ENCODE measurements around the gene YIF1B. TPM values are rescaled to one million over a fixed set of nuclear protein-coding genes. Genes with fewer than 3 reads are reported as not detected.

YIF1B gene
- total RNA-seq, 3 donors from 2014 or later: 48.0 to 60.1 (median 50.4) TPM

- H3K36me3 Mint-ChIP-seq (ENCODE audit: insufficient read depth): peaks cover 3% of the 10 kb centered on the region
- ATAC-seq (peak; percentile 11), DNase-seq (peak; percentile 46)
- H3K9me3 Mint-ChIP-seq: no peaks in the 10 kb centered on the region
- peaks cover 48% of the 10 kb centered on the region for H3K4me1 Mint-ChIP-seq (ENCODE audit: low read depth)
- no peaks in the 10 kb centered on the region for H3K27me3 Mint-ChIP-seq (ENCODE audit: low read depth)
- H3K4me3 Mint-ChIP-seq: peak within 1 kb of the TSS; percentile 83
Observed at GRCh38 chr19:38319421-38320258, 3.9 kb upstream of the YIF1B start, which contains the start of gene KCNK6. TSS of gene KCNK6 (plus strand) at chr19:38319845. CDS start at chr19:38319951, 106 bp downstream.

- peak overlapping the region; percentile 83 for H3K4me3 Mint-ChIP-seq
- no peaks in the 10 kb centered on the region for H3K27me3 Mint-ChIP-seq (ENCODE audit: low read depth)
- ATAC-seq (no peak), DNase-seq (no peak)
- peaks cover 3% of the 10 kb centered on the region for H3K36me3 Mint-ChIP-seq (ENCODE audit: insufficient read depth)
- H3K9me3 Mint-ChIP-seq: no peaks in the 10 kb centered on the region
- H3K4me1 Mint-ChIP-seq (ENCODE audit: low read depth): peaks cover 51% of the 10 kb centered on the region
Observed at GRCh38 chr19:38318660-38319059, 2.9 kb upstream of the YIF1B start.

- H3K27me3 Mint-ChIP-seq (ENCODE audit: low read depth): no peaks in the 10 kb centered on the region
- DNase-seq (no peak), ATAC-seq (no peak)
- H3K36me3 Mint-ChIP-seq (ENCODE audit: insufficient read depth): peaks cover 1% of the 10 kb centered on the region
- no peaks in the 10 kb centered on the region for H3K9me3 Mint-ChIP-seq
- peaks cover 48% of the 10 kb centered on the region for H3K4me1 Mint-ChIP-seq (ENCODE audit: low read depth)
- H3K4me3 Mint-ChIP-seq: peak overlapping the region; percentile 83
Observed at GRCh38 chr19:38317104-38317612, 1.4 kb upstream of the YIF1B start.

GRCh38 chr19:38316477-38317067, 825 bp upstream of the YIF1B start:
- Mint-ChIP-seq H3K27me3 (ENCODE audit: low read depth) (no peaks in the 10 kb centered on the region), H3K36me3 (ENCODE audit: insufficient read depth) (no peaks in the 10 kb centered on the region), H3K4me3 (peak overlapping the region; percentile 83), H3K9me3 (no peaks in the 10 kb centered on the region), H3K4me1 (ENCODE audit: low read depth) (peaks cover 42% of the 10 kb centered on the region)
- ATAC-seq (no peak), DNase-seq (no peak)

- H3K4me1 Mint-ChIP-seq (ENCODE audit: low read depth): peaks cover 7% of the 10 kb centered on the region
- ATAC-seq (no peak), DNase-seq (no peak)
- H3K4me3 Mint-ChIP-seq: no peak overlapping the region
- H3K27me3 Mint-ChIP-seq (ENCODE audit: low read depth): no peaks in the 10 kb centered on the region
- peaks cover 13% of the 10 kb centered on the region for H3K36me3 Mint-ChIP-seq (ENCODE audit: insufficient read depth)
- H3K9me3 Mint-ChIP-seq: no peaks in the 10 kb centered on the region
Observed at GRCh38 chr19:38310986-38311385, 4.8 kb downstream of the YIF1B start.

- peaks cover 13% of the 10 kb centered on the region for H3K36me3 Mint-ChIP-seq (ENCODE audit: insufficient read depth)
- H3K27me3 Mint-ChIP-seq (ENCODE audit: low read depth): no peaks in the 10 kb centered on the region
- H3K4me3 Mint-ChIP-seq: no peak overlapping the region
- ATAC-seq (no peak), DNase-seq (no peak)
- peaks cover 6% of the 10 kb centered on the region for H3K4me1 Mint-ChIP-seq (ENCODE audit: low read depth)
- no peaks in the 10 kb centered on the region for H3K9me3 Mint-ChIP-seq
Observed at GRCh38 chr19:38310279-38310670, 5.5 kb downstream of the YIF1B start.

- H3K4me3 Mint-ChIP-seq: no peak overlapping the region
- H3K4me1 Mint-ChIP-seq (ENCODE audit: low read depth): peaks cover 5% of the 10 kb centered on the region
- DNase-seq (no peak), ATAC-seq (no peak)
- no peaks in the 10 kb centered on the region for H3K9me3 Mint-ChIP-seq
- H3K27me3 Mint-ChIP-seq (ENCODE audit: low read depth): no peaks in the 10 kb centered on the region
- peaks cover 13% of the 10 kb centered on the region for H3K36me3 Mint-ChIP-seq (ENCODE audit: insufficient read depth)
Observed at GRCh38 chr19:38309615-38310278, 6.0 kb downstream of the YIF1B start.

GRCh38 chr19:38308926-38309614, 6.7 kb downstream of the YIF1B start:
- DNase-seq: no peak
- peaks cover 13% of the 10 kb centered on the region for H3K36me3 Mint-ChIP-seq (ENCODE audit: insufficient read depth)
- peaks cover 5% of the 10 kb centered on the region for H3K4me1 Mint-ChIP-seq (ENCODE audit: low read depth)
- H3K9me3 Mint-ChIP-seq: no peaks in the 10 kb centered on the region
- no peak overlapping the region for H3K4me3 Mint-ChIP-seq
- no peak for ATAC-seq
- H3K27me3 Mint-ChIP-seq (ENCODE audit: low read depth): no peaks in the 10 kb centered on the region

- Mint-ChIP-seq H3K4me1 (ENCODE audit: low read depth) (no peaks in the 10 kb centered on the region), H3K36me3 (ENCODE audit: insufficient read depth) (peaks cover 13% of the 10 kb centered on the region), H3K9me3 (no peaks in the 10 kb centered on the region), H3K4me3 (no peak overlapping the region), H3K27me3 (ENCODE audit: low read depth) (no peaks in the 10 kb centered on the region)
- DNase-seq (no peak), ATAC-seq (no peak)
Observed at GRCh38 chr19:38308006-38308766, 7.6 kb downstream of the YIF1B start.

- DNase-seq (no peak), ATAC-seq (no peak)
- Mint-ChIP-seq H3K9me3 (no peaks in the 10 kb centered on the region), H3K4me1 (ENCODE audit: low read depth) (no peaks in the 10 kb centered on the region), H3K27me3 (ENCODE audit: low read depth) (no peaks in the 10 kb centered on the region), H3K36me3 (ENCODE audit: insufficient read depth) (peaks cover 13% of the 10 kb centered on the region), H3K4me3 (no peak overlapping the region)
Observed at GRCh38 chr19:38307597-38307996, 8.2 kb downstream of the YIF1B start.

- no peak overlapping the region for H3K4me3 Mint-ChIP-seq
- H3K4me1 Mint-ChIP-seq (ENCODE audit: low read depth): no peaks in the 10 kb centered on the region
- no peak for ATAC-seq
- H3K36me3 Mint-ChIP-seq (ENCODE audit: insufficient read depth): peaks cover 13% of the 10 kb centered on the region
- H3K27me3 Mint-ChIP-seq (ENCODE audit: low read depth): no peaks in the 10 kb centered on the region
- no peaks in the 10 kb centered on the region for H3K9me3 Mint-ChIP-seq
- no peak for DNase-seq
Observed at GRCh38 chr19:38307076-38307475, 8.7 kb downstream of the YIF1B start.

GRCh38 chr19:38306236-38306635, 9.5 kb downstream of the YIF1B start:
- DNase-seq (no peak), ATAC-seq (no peak)
- Mint-ChIP-seq H3K27me3 (ENCODE audit: low read depth) (no peaks in the 10 kb centered on the region), H3K36me3 (ENCODE audit: insufficient read depth) (peaks cover 13% of the 10 kb centered on the region), H3K4me3 (no peak overlapping the region), H3K9me3 (no peaks in the 10 kb centered on the region), H3K4me1 (ENCODE audit: low read depth) (no peaks in the 10 kb centered on the region)

GRCh38 chr19:38304866-38305429, 10.8 kb downstream of the YIF1B start:
- H3K4me3 Mint-ChIP-seq: no peak overlapping the region
- no peaks in the 10 kb centered on the region for H3K27me3 Mint-ChIP-seq (ENCODE audit: low read depth)
- H3K9me3 Mint-ChIP-seq: no peaks in the 10 kb centered on the region
- no peak for ATAC-seq
- no peaks in the 10 kb centered on the region for H3K4me1 Mint-ChIP-seq (ENCODE audit: low read depth)
- H3K36me3 Mint-ChIP-seq (ENCODE audit: insufficient read depth): peaks cover 13% of the 10 kb centered on the region
- no peak for DNase-seq

Measured in activated T-cell treated with anti-CD3 and anti-CD28 coated beads, Interleukin-2, amount 50 U/mL, for 4 hours (primary cell).